Measurements from ENCODE around the gene PPM1J.
A peak's percentile ranks its signal among the peaks of the same experiment; 100 is the strongest.
"Not testable (repeated sequence)": the region's sequence is repeated elsewhere in the genome, so short reads cannot be mapped to it uniquely, and the experiment has no call there.

Gene PPM1J

DNA sequence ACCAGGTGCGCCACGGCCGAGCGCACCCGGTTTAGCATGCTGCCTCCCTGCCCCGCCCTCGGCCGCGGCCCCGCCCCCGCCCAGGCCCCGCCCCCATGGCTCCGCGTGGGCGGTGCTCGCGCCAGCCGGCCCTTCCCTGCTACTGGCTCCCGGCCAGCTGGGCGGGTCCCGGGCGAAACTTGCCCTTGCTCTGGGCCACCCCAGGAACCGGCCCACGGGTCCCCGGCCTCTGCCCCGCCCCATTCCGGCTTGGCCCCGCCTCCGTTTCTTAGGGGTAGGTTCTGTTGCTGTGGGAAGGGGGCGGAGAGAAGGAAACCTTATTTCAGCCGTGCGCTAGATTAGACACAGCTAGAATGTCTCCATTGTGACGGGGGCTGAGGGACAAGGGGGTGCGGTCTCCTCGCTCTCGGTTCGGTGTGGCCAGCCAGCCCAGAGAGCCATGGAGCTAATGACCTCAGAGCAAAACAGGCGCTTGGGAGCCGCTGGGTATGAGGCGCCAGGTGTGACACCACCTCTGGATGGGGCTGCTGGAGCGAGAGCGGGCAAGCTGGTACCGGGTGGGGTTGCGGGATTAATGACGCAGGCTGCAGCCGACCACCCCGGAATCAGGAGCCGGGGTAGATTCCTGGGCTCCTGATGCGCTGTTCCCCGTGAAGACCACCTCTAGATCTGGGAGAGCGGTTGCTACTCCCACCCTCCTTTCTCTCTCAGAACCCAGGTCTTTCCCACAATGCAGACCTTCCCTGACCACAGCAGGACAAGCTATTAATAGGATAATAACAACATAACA, at the start of gene PPM1J:
PPM1J (minus strand) TSS at position 69 of the 790 bp plus-strand sequence; CDS start at position 38, 31 bp downstream.
- peak; percentile 86 for DNase-seq (ENCODE audit: low read depth)

GRCh38 chr1:112762541-112763500, 47.7 kb upstream of the PPM1J start:
- no peak for DNase-seq (ENCODE audit: low read depth)

- DNase-seq (ENCODE audit: low read depth): no peak
Measured at GRCh38 chr1:112761714-112762480, 46.8 kb upstream of the PPM1J start.

GRCh38 chr1:112759228-112759627, 44.1 kb upstream of the PPM1J start:
- DNase-seq (ENCODE audit: low read depth): no peak

GRCh38 chr1:112754116-112754628, 39.0 kb upstream of the PPM1J start:
- no peak for DNase-seq (ENCODE audit: low read depth)

- no peak for DNase-seq (ENCODE audit: low read depth)
Measured at GRCh38 chr1:112748396-112748795, 33.3 kb upstream of the PPM1J start.

- peak; percentile 16 for DNase-seq (ENCODE audit: low read depth)
Measured at GRCh38 chr1:112744009-112744578, 29.0 kb upstream of the PPM1J start.

- no peak for DNase-seq (ENCODE audit: low read depth)
Measured at GRCh38 chr1:112743174-112744008, 28.3 kb upstream of the PPM1J start.

DNA sequence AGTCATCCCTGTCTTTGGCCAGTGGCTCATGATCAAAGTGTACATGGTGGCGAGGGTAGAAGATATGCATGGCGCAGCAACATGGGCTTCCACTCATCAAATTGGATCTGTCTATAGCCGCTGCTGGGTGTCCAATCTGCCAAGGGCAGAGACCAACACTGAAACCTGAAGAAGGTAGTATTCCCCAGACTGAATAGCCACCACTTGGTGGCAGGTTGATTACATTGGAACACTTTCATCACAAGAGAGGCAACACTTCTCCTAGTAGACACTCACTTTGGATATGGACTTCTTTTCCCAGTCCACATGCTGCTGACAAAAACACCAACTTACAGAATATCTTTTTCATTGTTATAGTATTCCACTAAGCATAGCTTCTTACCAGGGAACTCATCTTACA, 22.4 kb upstream of the PPM1J start:
- DNase-seq (ENCODE audit: low read depth): no peak

- DNase-seq (ENCODE audit: low read depth): no peak
Measured at GRCh38 chr1:112735752-112736151, 20.6 kb upstream of the PPM1J start.

GRCh38 chr1:112731451-112731850, 16.3 kb upstream of the PPM1J start:
- DNase-seq (ENCODE audit: low read depth): no peak

GRCh38 chr1:112729909-112730308, 14.8 kb upstream of the PPM1J start:
- no peak for DNase-seq (ENCODE audit: low read depth)

- DNase-seq (ENCODE audit: low read depth): not testable (repeated sequence)
Measured at GRCh38 chr1:112729011-112729410, 13.9 kb upstream of the PPM1J start.

DNA sequence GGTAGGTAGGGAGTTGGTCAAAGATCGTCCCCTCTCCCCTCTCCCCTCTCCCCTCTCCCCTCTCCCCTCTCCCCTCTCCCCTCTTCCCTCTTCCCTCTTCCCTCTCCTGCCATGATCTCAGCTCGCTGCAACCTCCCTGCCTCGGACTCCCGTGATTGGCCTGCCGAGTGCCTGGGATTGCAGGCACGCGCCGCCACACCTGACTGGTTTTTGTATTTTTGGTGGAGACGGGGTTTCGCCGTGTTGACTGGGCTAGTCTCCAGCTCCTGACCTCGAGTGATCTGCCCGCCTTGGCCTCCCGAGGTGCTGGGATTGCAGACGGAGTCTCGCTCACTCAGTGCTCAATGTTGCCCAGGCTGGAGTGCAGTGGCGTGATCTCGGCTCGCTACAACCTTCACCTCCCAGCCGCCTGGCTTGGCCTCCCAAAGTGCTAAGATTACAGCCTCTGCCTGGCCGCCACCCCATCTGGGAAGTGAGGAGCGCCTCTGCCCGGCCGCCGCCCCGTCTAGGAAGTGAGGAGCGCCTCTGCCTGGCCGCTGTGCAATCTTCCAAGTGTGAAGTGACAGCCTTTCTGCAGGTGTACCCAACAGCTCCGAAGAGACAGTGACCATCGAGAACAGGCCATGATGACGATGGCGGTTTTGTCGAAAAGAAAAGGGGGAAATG, 13.3 kb upstream of the PPM1J start:
- not testable (repeated sequence) for DNase-seq (ENCODE audit: low read depth)

- DNase-seq (ENCODE audit: low read depth): no peak
Measured at GRCh38 chr1:112727716-112728115, 12.6 kb upstream of the PPM1J start.

GRCh38 chr1:112724240-112724639, 9.1 kb upstream of the PPM1J start:
- not testable (repeated sequence) for DNase-seq (ENCODE audit: low read depth)

DNA sequence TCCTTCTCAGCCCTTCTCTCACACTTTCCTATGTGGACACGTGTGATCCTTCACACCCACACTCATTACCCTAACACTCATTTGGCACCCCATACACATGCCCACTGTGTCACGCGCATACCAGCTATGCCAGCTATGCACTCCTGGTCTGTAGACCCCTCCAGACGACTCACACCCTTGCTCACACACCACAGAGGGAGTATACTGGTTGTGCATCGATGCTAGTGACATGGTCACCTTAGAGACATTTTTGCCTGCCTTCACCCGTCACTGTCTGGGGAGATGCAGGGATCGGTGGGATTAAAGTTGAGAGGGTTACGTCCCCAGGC, 8.3 kb upstream of the PPM1J start:
- DNase-seq (ENCODE audit: low read depth): no peak

GRCh38 chr1:112722601-112723510, 7.7 kb upstream of the PPM1J start:
- DNase-seq (ENCODE audit: low read depth): no peak

DNA sequence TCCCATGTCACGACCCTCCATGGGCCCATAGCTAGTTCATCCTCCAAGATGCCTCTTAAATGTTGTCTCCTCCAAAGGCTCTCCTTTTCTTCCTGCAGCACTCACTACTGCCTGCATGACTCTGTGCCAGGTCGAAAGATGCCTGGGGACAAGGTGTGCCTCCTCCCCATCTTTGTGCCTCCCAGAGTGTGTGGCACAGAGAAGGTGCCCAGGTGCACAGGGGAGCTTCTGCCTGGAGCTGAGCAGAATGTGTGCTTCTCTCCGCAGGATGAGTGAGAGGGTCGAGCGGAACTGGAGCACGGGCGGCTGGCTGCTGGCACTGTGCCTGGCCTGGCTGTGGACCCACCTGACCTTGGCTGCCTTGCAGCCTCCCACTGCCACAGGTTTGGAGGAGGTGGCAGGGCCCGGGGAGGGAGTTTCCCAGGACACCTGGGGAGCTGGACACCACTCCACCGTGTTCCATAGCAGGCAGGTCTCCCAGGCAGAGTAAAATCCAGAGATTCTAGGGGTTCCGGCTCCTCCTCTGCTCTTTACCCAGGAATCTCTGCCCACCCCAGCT, 6.9 kb upstream of the PPM1J start:
- DNase-seq (ENCODE audit: low read depth): no peak
